Osteocyte (in vitro differentiated cells): Measurements from ENCODE around the gene NOTCH1. TPM values are rescaled to one million over a fixed set of nuclear protein-coding genes. Genes with fewer than 3 reads are reported as not detected.
A peak's percentile ranks its signal among the peaks of the same experiment; 100 is the strongest.
"Not testable (repeated sequence)": the region's sequence is repeated elsewhere in the genome, so short reads cannot be mapped to it uniquely, and the experiment has no call there.

Source experiments
- DNase-seq: peaks from one replicate; pipeline ENCODE4 v3.0.0; 2021; ENCODE audit warnings: mixed read lengths; ENCODE audit not compliant: unreplicated experiment; ENCODE audit errors: extremely low spot score
- H3K27ac Mint-ChIP-seq: one replicate; pipeline ENCODE4 v1.8.0; 2021; ENCODE audit warnings: mild to moderate bottlenecking, mixed read lengths; ENCODE audit not compliant: unreplicated experiment
- H3K27me3 Mint-ChIP-seq: one replicate; pipeline ENCODE4 v1.8.0; 2021; ENCODE audit warnings: mixed read lengths; ENCODE audit not compliant: unreplicated experiment
- H3K36me3 Mint-ChIP-seq: one replicate; pipeline ENCODE4 v1.8.0; 2021; ENCODE audit warnings: mixed read lengths; ENCODE audit not compliant: unreplicated experiment
- H3K4me1 Mint-ChIP-seq: one replicate; pipeline ENCODE4 v1.8.0; 2021; ENCODE audit warnings: mixed read lengths; ENCODE audit not compliant: unreplicated experiment
- H3K4me3 Mint-ChIP-seq: one replicate; pipeline ENCODE4 v1.8.0; 2021; ENCODE audit warnings: mild to moderate bottlenecking, moderate library complexity, mixed read lengths; ENCODE audit not compliant: unreplicated experiment
- H3K9me3 Mint-ChIP-seq: one replicate; pipeline ENCODE4 v1.8.0; 2021; ENCODE audit warnings: mixed read lengths; ENCODE audit not compliant: unreplicated experiment
- CTCF ChIP-seq: fragments of 200-600 bp; sonication (generic); IDR thresholded peaks from 2 replicates; pipeline ENCODE4 v1.5.0; 2021; ENCODE audit warnings: antibody characterized with exemption, mild to moderate bottlenecking, moderate library complexity
- total RNA-seq: library from RNA; stranded (reverse); gene quantifications from 2 replicates; pipeline ENCODE4 v1.2.1, GENCODE V29; 2021

NOTCH1 gene
- total RNA-seq, 1 donor from 2014 or later = 44.9 TPM

- no peak for DNase-seq
- Mint-ChIP-seq H3K4me1 (peaks cover 31% of the 10 kb centered on the region), H3K27me3 (no peaks in the 10 kb centered on the region), H3K27ac (no peak overlapping the region), H3K9me3 (no peaks in the 10 kb centered on the region), H3K4me3 (no peak overlapping the region), H3K36me3 (no peaks in the 10 kb centered on the region)
- no peak for TF ChIP-seq CTCF
Measured at GRCh38 chr9:136577941-136578625, 32.2 kb upstream of the NOTCH1 start.

DNA sequence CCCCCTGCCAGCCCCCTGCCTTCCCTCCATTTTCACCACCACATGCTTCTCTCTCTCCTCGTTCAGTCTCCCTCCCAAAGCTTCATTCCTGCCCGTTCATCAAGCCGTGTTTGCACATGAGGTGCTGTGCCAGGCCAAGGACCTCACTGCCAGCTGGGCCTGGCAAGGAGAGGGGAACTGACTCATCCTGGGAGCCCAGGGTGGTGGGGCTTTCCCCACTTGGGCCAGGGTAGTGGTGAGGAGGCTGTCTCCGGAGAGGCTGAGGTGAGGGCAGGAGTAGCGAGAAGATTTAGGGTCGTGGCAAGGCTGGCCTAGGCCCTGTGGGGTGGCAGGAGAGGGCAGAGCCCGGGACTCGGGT is 30.4 kb upstream of the NOTCH1 start:
- H3K4me3 Mint-ChIP-seq = no peak overlapping the region
- no peak for DNase-seq
- no peak for TF ChIP-seq CTCF

GRCh38 chr9:136575626-136576268 is 29.9 kb upstream of the NOTCH1 start:
- Mint-ChIP-seq H3K36me3 (no peaks in the 10 kb centered on the region), H3K4me1 (peaks cover 54% of the 10 kb centered on the region), H3K4me3 (no peak overlapping the region), H3K9me3 (no peaks in the 10 kb centered on the region), H3K27ac (no peak overlapping the region), H3K27me3 (no peaks in the 10 kb centered on the region)
- DNase-seq = no peak
- no peak for TF ChIP-seq CTCF

More for the DNA sequence above, 30.4 kb upstream of the NOTCH1 start:
- Mint-ChIP-seq H3K27me3 (no peaks in the 10 kb centered on the region), H3K9me3 (no peaks in the 10 kb centered on the region), H3K36me3 (no peaks in the 10 kb centered on the region), H3K4me1 (peaks cover 49% of the 10 kb centered on the region), H3K27ac (peak overlapping the region; percentile 23)

DNA sequence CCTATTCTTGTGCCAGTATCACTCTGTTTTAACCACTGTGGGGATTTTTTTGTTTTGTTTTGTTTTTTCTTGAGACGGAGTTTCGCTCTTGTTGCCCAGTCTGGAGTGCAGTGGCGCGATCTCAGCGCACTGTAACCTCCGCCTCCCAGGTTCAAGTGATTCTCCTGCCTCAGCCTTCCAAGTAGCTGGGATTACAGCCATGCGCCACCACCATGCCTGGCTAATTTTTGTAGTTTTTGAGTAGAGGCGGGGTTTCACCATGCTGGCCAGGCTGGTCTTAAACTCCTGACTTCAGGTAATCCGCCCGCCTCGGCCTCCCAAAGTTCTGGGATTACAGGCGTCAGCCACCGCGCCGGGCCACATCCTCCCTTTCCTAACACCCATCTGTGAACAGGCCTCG is 28.8 kb upstream of the NOTCH1 start:
- H3K4me3 Mint-ChIP-seq, H3K27me3 Mint-ChIP-seq, H3K27ac Mint-ChIP-seq: not testable (repeated sequence)

GRCh38 chr9:136572828-136573625 is 27.2 kb upstream of the NOTCH1 start:
- Mint-ChIP-seq H3K4me1 (peaks cover 59% of the 10 kb centered on the region), H3K27me3 (no peaks in the 10 kb centered on the region), H3K4me3 (no peak overlapping the region), H3K36me3 (no peaks in the 10 kb centered on the region), H3K9me3 (no peaks in the 10 kb centered on the region), H3K27ac (peak overlapping the region; percentile 67)
- TF ChIP-seq CTCF = no peak
- no peak for DNase-seq

More for the DNA sequence above, 28.8 kb upstream of the NOTCH1 start:
- not testable (repeated sequence) for H3K36me3 Mint-ChIP-seq, DNase-seq, H3K9me3 Mint-ChIP-seq
- peaks cover 58% of the 10 kb centered on the region for H3K4me1 Mint-ChIP-seq
